HG03108 (cell line): Measurements from ENCODE around the gene SPPL3.

Experiments
- ATAC-seq: cut with Tn5 transposase; IDR thresholded peaks from one replicate; pipeline ENCODE4 v1.9.1; 2021; ENCODE audit warnings: moderate library complexity; ENCODE audit not compliant: unreplicated experiment

SPPL3 gene

DNA sequence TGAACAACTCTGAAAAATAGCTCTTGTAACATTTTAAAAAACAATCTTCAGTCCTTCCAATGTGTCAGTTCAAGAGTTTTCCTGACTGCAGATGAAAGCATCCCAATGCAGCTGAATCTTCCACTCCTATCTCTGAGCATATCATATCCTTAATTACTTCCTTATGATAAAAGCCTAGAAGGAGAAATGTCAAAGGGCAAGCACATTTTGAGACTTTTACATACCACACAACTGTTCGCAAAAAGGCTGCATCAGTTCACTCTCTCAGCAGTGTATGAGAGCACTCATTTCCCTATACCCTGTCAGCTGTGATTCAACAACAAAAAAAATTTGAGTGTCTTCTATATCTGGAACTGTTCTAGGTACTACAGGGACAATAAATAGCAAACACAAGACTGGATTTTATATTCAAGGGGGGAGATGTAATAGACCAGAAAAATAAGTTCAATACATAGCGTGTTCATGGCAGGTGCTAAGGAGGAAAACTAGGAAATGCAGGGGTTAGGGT, 112.4 kb downstream of the SPPL3 start:
- ATAC-seq: no peak

DNA sequence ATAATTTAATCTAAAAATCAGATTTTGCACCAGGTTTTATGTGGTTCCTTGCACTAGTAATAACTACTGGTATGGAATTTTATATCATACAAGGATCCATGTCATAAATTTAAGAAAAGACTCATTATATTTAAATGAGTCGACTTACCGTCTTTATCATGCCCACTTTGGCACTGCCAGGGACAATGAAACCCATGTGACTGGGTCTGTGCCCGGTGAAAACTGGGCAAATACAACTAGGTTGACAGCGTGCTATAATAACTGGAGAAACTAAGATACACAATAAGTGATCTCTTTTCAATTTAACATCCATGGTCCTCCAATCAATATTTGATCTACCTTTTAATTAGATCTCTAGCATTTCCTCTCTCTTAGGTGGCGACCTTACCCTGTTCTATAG, 114.0 kb downstream of the SPPL3 start:
- ATAC-seq: no peak

DNA sequence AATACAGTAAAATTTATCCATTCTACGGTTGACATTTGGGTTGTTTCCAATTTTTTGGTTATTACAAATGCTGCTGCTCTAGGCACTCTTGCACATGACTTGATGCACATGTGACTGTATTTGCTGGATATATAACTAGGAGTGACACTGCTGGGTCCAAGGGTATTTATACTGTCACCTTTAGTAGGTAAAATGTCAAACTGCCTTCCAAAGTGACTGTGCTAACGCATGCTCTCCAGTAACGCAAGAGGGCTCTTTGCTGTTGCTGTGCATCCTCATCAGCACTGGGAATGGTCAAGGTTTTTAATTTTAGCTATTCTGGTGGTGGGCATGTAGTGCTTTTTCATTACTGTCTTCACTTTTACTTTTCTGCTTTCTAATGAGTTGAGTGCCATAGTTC, 116.3 kb downstream of the SPPL3 start:
- no peak for ATAC-seq

DNA sequence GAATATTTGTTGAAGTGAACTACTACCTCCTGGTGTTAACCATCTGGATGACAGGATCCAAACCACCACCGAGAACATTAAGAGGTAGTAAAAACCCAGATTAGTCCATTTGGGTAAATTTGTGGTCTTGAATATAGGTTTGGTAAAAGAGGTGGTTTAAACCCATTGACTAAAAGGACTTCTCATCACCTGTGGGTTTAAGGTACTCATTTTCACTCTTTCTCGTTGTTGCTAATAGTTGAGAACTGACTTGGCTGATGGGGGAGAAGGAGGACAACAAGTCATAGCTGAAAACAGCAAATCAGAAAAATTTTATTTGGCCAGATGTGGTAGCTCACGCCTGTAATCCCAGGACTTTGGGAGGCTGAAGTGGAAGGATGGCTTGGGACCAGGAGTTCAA, 119.4 kb downstream of the SPPL3 start:
- no peak for ATAC-seq

DNA sequence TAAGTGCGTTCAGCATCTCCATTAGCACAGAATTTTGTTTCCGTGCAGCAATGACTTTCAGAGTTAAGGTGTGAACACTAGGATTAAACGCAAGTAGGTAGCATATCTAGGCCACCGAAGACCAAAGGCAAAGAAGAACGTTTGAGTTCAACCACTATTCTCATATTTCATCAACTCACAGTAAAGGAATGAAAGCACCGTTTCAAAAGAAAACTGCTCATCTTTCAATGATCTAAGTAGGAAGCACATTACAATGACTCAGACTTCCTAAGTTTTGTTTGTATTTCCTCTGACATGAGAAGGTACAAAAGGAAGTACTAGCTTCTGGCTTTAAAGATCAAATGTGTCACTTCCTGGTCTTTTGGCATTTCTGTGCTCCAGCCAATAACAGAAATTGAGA, 121.0 kb downstream of the SPPL3 start:
- no peak for ATAC-seq

DNA sequence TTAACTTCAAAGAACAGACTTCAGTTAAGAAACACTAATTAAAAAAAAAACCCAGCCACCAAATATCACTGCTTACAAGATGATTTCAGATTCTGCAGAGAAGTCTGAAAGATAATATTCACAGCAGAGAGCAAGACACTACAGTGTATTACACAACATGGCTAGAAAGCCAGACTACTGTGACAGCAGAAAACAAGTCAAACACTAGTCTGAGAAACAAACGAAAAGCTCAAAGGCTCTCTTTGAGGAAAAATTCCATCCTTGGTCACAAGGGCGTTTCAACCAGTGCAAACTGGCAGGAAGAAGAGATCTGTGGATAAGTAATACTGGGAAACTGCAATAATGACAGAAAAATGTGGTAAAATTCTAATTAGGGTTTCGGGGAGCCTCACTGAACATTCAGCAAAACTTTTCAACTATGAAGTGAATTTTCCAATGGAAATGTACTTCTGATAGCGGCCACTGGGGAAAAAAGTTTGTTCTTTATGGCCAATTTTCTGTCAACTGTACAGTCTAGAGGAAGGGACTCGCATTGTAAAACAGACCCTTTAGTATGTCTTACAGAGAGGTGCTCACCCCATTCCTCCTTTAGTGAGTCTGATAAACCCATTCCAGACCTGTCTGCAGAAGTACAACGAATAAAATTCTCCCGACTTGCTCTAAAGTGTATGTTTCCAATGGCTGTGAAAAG, 128.2 kb downstream of the SPPL3 start:
- ATAC-seq: no peak

DNA sequence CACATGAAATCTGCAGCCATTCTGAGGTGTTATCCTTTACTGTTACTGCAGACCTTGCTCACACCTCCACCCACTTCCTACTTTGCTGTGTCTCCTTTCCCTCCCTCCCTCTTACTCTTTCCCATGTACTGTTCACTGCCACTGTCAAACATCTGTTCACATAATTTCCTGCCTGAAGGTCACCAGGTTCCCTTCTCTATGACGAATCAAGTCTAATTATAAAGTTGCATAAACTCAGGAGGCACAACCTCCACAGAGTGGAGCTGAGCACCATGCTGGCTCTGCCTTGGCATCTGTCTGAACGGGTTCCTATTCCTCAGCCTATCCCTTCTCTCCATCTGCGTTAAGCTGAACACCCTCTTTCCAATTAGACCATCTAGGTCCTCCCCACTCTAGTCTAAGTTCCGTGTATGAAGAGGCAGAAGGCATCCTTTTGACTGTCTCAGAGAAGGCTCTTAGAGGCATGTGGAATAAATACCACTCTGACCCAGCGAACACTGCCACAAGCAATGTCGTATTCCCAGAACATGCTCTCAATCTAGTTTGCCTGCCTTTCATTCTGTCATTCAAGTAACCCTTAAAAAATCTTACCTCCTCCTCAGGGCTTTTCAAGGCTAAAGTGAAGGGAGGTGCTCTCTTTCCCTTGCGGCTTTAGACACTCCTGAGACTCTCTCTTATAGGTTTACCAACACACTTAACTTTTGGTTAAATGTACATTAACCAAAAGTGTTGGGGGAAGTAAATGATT, 129.8 kb downstream of the SPPL3 start:
- no peak for ATAC-seq

DNA sequence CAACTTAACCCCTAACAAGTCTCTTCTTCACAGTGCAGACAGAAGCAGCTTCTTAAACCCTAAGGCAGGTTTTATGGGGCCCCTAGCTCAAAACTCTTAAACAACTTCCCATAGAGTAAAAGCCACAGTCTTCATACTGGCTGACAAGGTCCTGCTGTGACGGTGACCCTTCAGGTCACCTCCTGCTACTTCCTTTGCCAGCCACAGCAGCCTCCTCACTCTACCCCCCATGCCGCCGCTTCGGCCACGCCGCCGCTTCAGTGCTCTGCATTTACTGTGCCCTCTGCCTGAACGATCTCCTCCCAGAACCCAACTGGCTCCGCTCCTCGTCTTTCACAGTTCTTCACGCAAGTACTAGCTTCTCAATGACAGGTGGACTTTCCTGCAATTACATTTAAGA, 133.1 kb downstream of the SPPL3 start:
- ATAC-seq: no peak

DNA sequence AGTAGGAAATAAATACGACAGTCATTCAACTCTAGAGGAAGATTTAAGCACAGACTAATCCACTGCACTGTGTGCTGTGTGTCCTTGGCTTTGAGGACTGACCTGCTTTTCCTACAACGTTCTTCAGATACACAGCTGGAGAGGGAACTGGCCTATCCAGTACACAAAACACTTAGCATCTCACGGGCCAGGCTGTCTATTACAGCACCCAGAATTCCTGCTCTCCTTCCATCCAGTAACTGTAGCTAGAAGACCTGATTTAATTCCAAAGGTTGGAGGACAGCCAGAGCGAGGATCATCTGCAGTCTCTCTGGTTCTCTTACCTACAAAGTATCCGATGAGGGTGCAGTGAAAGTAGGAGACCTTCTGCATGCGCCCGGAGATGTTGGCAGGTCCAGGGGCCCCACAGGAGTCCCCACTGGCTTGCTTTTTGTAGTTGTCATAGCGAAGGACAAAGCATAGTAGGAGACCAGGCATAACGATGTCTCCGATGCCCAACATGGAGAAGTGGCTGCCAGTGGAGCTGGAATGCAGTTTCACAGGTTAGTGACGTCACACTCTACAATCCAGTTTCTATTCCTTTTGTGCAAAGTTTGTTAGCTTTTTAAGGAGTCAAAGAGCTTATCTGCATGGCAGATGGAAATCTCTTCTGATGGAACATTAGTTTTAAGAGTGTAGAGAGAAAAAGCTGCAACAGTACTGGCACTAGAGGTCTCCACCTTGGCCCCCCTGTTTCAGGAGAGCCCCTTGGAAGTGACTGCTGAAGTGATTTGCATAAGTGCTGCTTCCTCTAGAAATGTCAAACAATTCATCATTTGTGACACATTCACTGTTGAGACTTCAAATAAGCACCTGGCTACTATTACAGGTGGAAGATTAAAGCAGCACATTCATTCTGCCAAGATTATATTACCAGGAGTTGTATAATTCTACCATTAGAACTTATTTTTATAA, 136.8 kb downstream of the SPPL3 start:
- ATAC-seq: no peak

DNA sequence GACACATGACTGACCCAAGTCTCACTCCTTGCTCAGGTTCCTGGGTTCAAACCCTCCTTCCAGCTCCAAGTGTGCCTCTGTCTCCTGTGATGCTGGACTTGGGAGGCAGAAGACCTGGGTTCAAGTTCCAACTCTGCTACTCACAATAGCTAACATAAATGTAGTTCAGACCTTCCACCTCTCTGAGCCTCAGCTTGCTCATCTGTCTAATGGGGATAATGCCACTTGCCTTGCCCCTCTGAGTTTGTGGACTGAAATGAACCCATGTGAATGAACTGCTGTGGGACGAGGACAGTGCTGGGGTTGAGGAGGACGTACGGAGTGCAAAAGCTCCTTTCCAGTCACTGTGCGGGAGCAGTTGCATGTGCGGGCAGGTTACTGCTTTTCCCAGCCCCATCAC, 137.6 kb downstream of the SPPL3 start:
- no peak for ATAC-seq

DNA sequence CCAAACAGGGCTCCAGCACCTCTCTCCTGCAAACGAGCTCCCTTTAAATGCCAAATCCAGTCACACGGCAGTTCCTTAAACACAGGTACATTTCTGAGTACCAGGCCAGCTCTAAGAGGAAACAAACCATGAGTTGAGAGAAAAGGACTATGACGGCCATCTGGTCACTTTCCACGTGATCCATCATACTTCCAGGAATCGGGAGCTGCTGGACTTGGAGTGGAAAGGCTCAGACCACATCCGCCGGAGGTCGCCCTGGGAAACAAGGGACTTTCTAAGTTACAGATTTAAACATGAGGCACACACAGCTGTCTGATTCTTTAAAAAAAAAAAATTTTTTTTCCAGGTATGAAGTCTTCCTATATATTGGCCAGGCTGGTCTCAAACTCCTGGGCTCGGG, 139.3 kb downstream of the SPPL3 start:
- ATAC-seq: no peak

DNA sequence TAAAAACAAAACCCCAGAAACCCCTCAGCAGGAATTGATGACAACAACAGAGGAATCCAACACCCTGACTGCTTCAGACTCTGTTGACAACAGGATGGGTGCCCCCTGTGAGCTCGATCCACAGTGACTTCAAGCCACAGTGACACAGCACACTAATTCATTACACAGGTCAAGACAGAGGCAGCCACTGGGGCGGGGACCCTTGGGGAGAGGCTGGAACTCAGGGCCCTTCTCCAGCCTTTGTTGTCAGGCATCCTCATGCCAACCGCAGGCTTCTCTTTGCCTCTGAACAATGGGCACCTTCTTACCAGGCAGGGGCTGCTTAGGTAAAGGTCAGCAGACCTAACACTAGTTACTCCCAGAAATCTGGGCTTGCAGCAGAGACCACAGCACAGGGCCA, 140.9 kb downstream of the SPPL3 start:
- no peak for ATAC-seq

DNA sequence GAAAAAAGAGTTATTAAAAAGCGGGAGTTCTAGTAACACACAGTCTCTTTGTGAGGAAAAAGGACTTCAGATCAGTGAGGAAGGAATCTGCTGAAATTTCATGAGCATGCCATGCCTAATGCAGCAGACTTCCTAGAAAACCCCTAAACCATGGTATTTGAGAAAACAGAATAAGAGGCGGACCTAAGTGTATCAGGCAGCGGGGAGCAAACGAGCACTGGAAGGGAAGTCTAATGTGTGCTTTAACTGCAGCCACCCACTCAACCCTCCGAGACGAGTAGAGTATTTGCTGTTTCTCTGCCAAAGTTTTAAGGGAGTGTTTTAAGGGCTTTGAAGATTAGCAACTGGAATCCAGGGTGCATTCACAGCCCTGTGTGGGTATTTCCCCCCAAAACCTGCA, 142.1 kb downstream of the SPPL3 start:
- no peak for ATAC-seq

DNA sequence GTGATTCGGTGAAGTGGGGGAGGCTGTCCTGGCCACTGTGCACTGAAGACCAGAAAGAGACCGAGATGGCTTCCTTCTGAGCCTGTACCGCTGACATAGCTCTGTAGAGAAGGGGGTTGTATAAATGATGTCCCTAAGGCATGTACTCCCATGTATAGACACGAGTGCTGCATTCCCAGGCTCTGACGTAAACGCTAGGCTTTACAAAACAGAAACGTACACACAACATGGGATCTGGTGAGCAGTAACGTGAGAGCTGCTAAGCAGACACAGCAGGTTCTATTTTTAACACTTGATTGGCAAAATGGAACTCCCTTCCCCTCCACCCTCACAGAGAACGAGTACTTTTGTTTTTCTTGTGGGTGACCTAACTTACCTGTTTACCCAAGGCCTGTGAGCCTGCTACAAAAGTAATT, 142.6 kb downstream of the SPPL3 start:
- ATAC-seq: no peak

DNA sequence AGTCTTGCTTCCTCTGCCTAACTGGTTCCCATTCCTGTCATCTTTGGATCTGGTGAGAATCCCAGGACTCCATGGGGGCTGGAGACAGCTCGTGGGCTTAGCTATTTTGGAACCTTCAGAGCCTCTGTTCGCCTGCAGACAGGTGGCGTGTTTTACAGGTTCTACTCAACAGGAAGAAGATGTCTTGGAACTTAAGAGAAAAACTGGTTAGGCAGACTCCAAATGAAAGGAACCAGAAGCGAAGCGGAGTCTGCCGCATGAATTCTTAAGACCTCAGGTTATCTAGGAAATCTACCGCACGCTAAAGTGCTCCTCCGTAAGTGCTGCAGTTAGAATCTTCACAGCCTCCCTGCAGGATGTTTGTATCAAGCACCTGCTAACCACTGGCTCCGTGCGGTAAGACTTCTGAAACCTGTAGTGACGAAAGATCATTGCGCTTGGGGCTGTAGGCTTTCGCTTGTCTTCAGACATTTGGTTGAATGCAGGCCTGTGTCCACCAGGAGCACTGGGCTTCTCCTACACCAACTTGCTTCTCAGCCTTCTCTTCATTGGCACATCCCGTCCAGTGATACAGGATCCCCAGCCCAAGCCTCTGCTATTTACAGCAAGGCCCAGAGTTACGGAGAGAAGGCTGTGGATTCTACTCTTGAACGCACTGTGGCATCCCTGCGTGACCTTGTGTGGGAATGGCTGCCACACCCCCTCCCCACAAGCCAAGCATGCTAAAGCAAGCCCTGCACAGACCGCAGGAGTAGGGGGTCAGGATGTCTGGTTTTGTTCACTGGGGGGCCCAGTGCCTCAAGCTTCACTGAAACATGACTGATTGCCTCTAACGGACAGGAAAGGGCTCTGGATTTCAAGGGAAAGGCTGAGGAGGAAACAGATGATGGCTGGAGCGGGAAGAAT, 143.6 kb downstream of the SPPL3 start:
- ATAC-seq: no peak

DNA sequence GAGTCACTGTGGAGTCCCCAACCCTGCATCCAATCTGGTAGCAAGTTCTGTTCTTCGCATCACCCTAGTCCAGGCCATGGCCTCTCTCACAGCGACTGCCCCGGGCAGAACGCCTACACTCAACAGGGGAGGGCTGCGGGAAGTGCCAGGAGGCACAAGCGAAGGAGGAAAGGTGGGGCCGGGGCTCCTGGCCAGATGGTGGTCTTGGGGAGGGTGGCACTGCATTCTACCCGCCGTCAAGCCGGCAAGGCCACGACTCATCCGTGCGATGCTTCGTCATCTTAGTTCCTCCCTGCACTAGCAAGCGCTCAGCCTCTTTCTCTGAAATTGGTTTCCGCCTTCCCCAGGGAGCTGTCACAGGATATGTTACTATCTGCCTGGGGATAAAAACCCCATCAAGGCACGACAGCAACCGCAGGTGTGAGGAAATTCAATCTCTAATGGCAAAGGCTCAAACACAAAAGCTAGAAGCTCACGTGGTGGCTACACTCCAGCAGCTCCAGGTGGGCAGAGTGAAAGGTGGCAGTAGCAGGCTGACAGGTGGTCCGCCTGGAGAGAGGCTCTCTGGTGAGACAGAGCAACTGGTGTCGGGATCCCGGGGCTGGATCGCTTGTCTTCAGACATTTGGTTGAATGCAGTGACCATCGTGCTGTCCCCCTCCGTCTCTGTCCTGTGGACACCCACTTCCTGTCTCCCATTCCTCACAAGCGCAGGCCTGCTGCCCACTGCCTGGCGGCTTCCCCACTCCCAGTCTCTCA, 144.4 kb downstream of the SPPL3 start:
- ATAC-seq: no peak

DNA sequence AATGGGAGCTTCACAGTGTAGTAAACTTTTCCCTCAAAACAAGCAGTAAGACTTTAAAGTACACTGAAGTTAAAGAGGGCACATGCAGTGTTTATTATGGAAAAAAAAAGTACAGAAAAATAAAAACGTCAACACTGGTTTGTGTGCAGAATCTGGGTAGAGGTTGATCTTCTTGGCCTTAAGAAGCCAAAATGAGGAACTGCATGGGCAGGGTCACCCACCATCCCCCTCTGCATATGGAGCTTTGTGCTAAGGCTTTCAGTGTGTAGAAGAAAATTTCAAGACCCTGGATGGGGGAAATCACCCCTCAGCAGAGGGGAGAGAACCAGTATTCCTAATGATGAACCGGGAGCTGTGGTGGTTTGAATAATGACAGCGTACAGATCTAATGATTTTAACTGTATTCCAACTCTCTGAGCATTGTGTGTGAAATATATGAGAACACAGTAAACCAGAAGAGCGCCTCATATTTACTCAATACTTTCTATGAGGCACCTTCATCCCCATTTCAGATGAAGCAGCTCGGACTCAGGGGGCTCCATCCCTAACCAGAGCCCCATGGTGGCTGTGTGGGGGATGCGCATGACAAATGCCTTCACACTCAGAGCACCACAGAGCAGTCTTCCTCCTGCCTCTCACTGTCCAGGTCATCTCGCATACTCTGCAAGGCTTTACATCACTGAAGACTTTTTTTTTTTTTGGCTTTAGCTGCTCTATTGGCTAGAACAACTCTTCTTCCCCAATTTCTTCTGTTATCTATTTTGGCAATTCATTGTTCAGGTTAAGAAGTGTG, 145.2 kb downstream of the SPPL3 start:
- no peak for ATAC-seq

DNA sequence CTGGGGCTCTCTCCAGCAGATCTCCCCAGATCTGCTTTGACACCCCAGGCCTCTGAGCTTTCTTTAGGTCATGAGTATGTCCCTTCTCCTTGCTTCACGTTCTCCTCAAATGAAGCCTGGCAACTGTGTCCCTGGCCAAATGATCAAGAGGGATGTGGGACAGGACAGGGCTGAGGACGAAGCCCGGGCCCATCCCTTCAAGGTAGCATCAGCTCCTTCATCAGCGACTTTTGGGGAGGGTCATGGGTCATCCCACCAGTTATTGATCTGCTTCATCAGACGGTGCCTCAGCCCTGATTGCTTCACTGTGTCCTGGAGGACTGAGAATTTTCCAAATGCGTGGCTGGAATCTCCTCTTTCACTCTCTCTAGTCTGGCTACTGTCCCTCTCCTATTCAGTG, 146.2 kb downstream of the SPPL3 start:
- ATAC-seq: no peak

DNA sequence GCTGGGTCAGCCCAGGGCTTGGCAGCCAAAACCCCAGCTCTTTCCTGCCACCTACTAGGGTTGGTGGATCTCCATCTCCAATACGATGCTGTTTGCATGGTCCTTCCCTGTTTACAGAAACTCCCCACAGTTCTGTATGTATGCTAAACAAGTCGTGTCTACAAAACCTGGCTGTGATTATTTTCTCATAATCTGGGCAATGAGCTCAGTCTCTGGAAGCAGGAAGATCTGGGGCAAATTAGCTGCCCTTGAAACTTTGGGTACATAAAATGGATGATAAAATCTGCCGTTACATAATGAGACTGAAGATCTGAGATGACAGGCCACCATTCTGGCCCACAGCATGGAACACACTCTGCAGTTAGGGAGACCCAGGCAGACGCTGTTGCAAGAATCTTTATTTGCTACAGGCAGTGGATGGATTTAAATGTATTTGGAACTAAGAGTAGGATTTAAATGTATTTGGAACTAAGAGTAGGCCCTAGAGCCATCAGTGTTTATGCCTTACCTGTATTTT, 146.9 kb downstream of the SPPL3 start:
- no peak for ATAC-seq
